Urinary bladder (tissue), 4 donors: ENCODE measurements around the gene GATA6. TPM values are rescaled to one million over a fixed set of nuclear protein-coding genes. Genes with fewer than 3 reads are reported as not detected.

Experiments used
- DNase-seq: peaks from one replicate; pipeline ENCODE4 v3.0.0-alpha.2; 2015; ENCODE audit errors: extremely low spot score
- H3K27ac ChIP-seq: one replicate; pipeline ENCODE4 v1.5.1; 2013; ENCODE audit warnings: low read depth, mild to moderate bottlenecking, moderate library complexity
- H3K36me3 ChIP-seq: one replicate; pipeline ENCODE4 v1.6.1; 2013; ENCODE audit warnings: mild to moderate bottlenecking, moderate library complexity; ENCODE audit not compliant: insufficient read depth
- H3K4me1 ChIP-seq: one replicate; pipeline ENCODE4 v1.6.1; 2013; ENCODE audit warnings: mild to moderate bottlenecking, moderate library complexity; ENCODE audit not compliant: insufficient read depth
- H3K4me3 ChIP-seq: one replicate; pipeline ENCODE4 v1.5.1; 2013; ENCODE audit warnings: low read depth, low read length
- WGBS: extraction: QIAGEN DNeasy Blood & Tissue Kit; methylation state at CpG from one replicate; pipeline ENCODE4 v1.1.7; 2013; 5-methylcytosine and 5-hydroxymethylcytosine counted together
- polyA plus RNA-seq: library from polyadenylated mRNA; stranded (reverse); fragments of 200-250 nt; gene quantifications from one replicate; pipeline ENCODE4 v1.2.3, GENCODE V29; 2013
- total RNA-seq: library from RNA; depleted of rRNA; stranded (reverse); fragments of >200 nt; gene quantifications from one replicate; pipeline ENCODE4 v1.2.3, GENCODE V29; 2014
- donor health status: healthy with polysubstance abuse.
- donor health status: healthy.

GATA6 gene
- total and polyA plus RNA-seq, 2 donors: 40.1 to 42.0 TPM

GRCh38 chr18:22159014-22159413 lies 10.4 kb upstream of the GATA6 start:
- WGBS: 92% methylated on average over 2 of the region's 2 CpGs
- Histone ChIP-seq H3K4me3 (no peak overlapping the region), H3K36me3 (no peaks in the 10 kb centered on the region), H3K4me1 (no peaks in the 10 kb centered on the region), H3K27ac (no peak overlapping the region)
- DNase-seq: no peak

- 91% methylated on average over 5 of the region's 5 CpGs for WGBS
- H3K4me1 ChIP-seq: no peaks in the 10 kb centered on the region
- H3K4me3 ChIP-seq: no peak overlapping the region
- H3K27ac ChIP-seq: no peak overlapping the region
- no peaks in the 10 kb centered on the region for H3K36me3 ChIP-seq
- DNase-seq: no peak
These were observed 8.3 kb upstream of the GATA6 start for GRCh38 chr18:22161090-22161489.

GRCh38 chr18:22163416-22164161 lies 5.8 kb upstream of the GATA6 start:
- no peak overlapping the region for H3K4me3 ChIP-seq
- no peak for DNase-seq
- H3K36me3 ChIP-seq: no peaks in the 10 kb centered on the region
- no peak overlapping the region for H3K27ac ChIP-seq
- 74% methylated on average over 8 of the region's 8 CpGs for WGBS
- no peaks in the 10 kb centered on the region for H3K4me1 ChIP-seq

- Histone ChIP-seq H3K36me3 (no peaks in the 10 kb centered on the region), H3K27ac (no peak overlapping the region), H3K4me1 (no peaks in the 10 kb centered on the region), H3K4me3 (peak overlapping the region; percentile 49)
- 38% methylated on average over 16 of the region's 16 CpGs for WGBS
- no peak for DNase-seq
These were observed 4.9 kb upstream of the GATA6 start for GRCh38 chr18:22164337-22165048.

- H3K4me3 ChIP-seq: peak overlapping the region; percentile 49
- no peak for DNase-seq
- H3K4me1 ChIP-seq: no peaks in the 10 kb centered on the region
- WGBS: 10% methylated on average over 50 of the region's 50 CpGs
- no peaks in the 10 kb centered on the region for H3K36me3 ChIP-seq
- peak overlapping the region; percentile 19 for H3K27ac ChIP-seq
These were observed 4.3 kb upstream of the GATA6 start for GRCh38 chr18:22165049-22165602.

GRCh38 chr18:22165603-22166068 lies 3.8 kb upstream of the GATA6 start:
- peak overlapping the region; percentile 92 for H3K27ac ChIP-seq
- DNase-seq: no peak
- H3K4me3 ChIP-seq: peak overlapping the region; percentile 49
- no peaks in the 10 kb centered on the region for H3K4me1 ChIP-seq
- 4% methylated on average over 57 of the region's 57 CpGs for WGBS
- H3K36me3 ChIP-seq: no peaks in the 10 kb centered on the region

GRCh38 chr18:22166069-22166950 lies 3.1 kb upstream of the GATA6 start:
- 3% methylated on average over 46 of the region's 46 CpGs for WGBS
- H3K27ac ChIP-seq: peak overlapping the region; percentile 92
- peak overlapping the region; percentile 49 for H3K4me3 ChIP-seq
- H3K4me1 ChIP-seq: no peaks in the 10 kb centered on the region
- DNase-seq: no peak
- H3K36me3 ChIP-seq: no peaks in the 10 kb centered on the region

GRCh38 chr18:22167091-22167470 lies 2.3 kb upstream of the GATA6 start:
- Histone ChIP-seq H3K4me1 (no peaks in the 10 kb centered on the region), H3K4me3 (peak overlapping the region; percentile 79), H3K27ac (no peak overlapping the region), H3K36me3 (no peaks in the 10 kb centered on the region)
- WGBS: 3% methylated on average over 25 of the region's 25 CpGs
- no peak for DNase-seq

GRCh38 chr18:22167471-22168241 lies 1.7 kb upstream of the GATA6 start:
- 2% methylated on average over 34 of the region's 34 CpGs for WGBS

GRCh38 chr18:22168360-22168921 lies 948 bp upstream of the GATA6 start:
- WGBS: 1% methylated on average over 36 of the region's 36 CpGs
- no peak for DNase-seq
- H3K4me3 ChIP-seq: peak overlapping the region; percentile 79
- no peak overlapping the region for H3K27ac ChIP-seq
- H3K36me3 ChIP-seq: no peaks in the 10 kb centered on the region
- H3K4me1 ChIP-seq: no peaks in the 10 kb centered on the region

More at GRCh38 chr18:22167471-22168241, 1.7 kb upstream of the GATA6 start:
- Histone ChIP-seq H3K27ac (peak overlapping the region; percentile 62), H3K4me1 (no peaks in the 10 kb centered on the region), H3K36me3 (no peaks in the 10 kb centered on the region), H3K4me3 (peak overlapping the region; percentile 79)
- no peak for DNase-seq

GRCh38 chr18:22169889-22170420 lies 566 bp downstream of the GATA6 start:
- H3K4me1 ChIP-seq: no peaks in the 10 kb centered on the region
- H3K27ac ChIP-seq: peak overlapping the region; percentile 76
- DNase-seq: no peak
- WGBS: under 1% methylated on average over 49 of the region's 49 CpGs
- H3K4me3 ChIP-seq: peak overlapping the region; percentile 79
- no peaks in the 10 kb centered on the region for H3K36me3 ChIP-seq
